Bronchial epithelial cell (primary cell): ENCODE data around the gene TASOR. TPM values are rescaled to one million over a fixed set of nuclear protein-coding genes. Genes with fewer than 3 reads are reported as not detected.
A peak's percentile ranks its signal among the peaks of the same experiment; 100 is the strongest.
"Not testable (repeated sequence)": the region's sequence is repeated elsewhere in the genome, so short reads cannot be mapped to it uniquely, and the experiment has no call there.

Source experiments
- DNase-seq: peaks from one replicate; pipeline ENCODE4 v3.0.0-alpha.2; 2010; ENCODE audit warnings: low read depth
- FAIRE-seq: peaks from 2 replicates; lab custom pipeline; 2011; peaks lifted over from hg19 to GRCh38; lab: Jason Lieb, UNC
- H3K27me3 ChIP-seq: 2 replicates; pipeline ENCODE4 v1.5.1; 2011; ENCODE audit warnings: low read length; ENCODE audit not compliant: control insufficient read depth, insufficient read depth
- H3K36me3 ChIP-seq: 2 replicates; pipeline ENCODE4 v1.5.1; 2011; ENCODE audit warnings: low read length; ENCODE audit not compliant: control insufficient read depth, insufficient read depth
- H3K4me3 ChIP-seq: 2 replicates; pipeline ENCODE4 v1.5.1; 2011; ENCODE audit warnings: mild to moderate bottlenecking, low read depth, low read length, control low read depth
- total RNA-seq: library from RNA; depleted of rRNA; stranded (reverse); fragments of >200 nt; gene quantifications from 2 replicates; pipeline ENCODE4 v1.2.1, GENCODE V29; 2014
- TF ChIP-seq, protein P1 (sequence below): IDR thresholded peaks from 2 replicates; pipeline ENCODE4 v1.5.1; 2011; ENCODE audit warnings: mild to moderate bottlenecking, moderate library complexity, low read length, control low read depth, inconsistent platforms; ENCODE audit not compliant: insufficient read depth, severe bottlenecking

Gene TASOR
- total RNA-seq, 1 donor from 2014 or later, result 45.0 TPM

DNA sequence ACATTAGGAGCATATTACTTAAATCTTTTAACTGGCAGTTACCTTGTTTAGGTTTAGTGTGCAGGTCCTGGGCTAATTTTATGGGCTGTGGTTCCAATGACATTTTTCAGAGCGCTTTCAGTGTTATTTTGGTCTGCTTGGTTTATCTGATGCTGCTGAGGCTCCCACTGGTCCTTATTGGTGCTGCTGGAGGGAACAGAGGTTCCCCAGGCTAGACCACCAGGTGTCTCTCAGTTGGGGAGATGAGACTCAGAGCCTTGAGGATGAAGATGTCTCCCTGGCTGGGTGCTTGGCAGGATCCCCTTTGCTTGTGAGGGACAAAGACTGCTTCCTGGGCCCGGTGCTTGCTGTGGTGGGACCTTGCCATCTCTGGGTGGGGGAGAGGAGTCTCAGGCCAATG, 28.3 kb upstream of the TASOR start:
- H3K27me3 ChIP-seq, result no peaks in the 10 kb centered on the region
- no peak for FAIRE-seq
- no peaks in the 10 kb centered on the region for H3K36me3 ChIP-seq
- TF ChIP-seq, protein P1, sequence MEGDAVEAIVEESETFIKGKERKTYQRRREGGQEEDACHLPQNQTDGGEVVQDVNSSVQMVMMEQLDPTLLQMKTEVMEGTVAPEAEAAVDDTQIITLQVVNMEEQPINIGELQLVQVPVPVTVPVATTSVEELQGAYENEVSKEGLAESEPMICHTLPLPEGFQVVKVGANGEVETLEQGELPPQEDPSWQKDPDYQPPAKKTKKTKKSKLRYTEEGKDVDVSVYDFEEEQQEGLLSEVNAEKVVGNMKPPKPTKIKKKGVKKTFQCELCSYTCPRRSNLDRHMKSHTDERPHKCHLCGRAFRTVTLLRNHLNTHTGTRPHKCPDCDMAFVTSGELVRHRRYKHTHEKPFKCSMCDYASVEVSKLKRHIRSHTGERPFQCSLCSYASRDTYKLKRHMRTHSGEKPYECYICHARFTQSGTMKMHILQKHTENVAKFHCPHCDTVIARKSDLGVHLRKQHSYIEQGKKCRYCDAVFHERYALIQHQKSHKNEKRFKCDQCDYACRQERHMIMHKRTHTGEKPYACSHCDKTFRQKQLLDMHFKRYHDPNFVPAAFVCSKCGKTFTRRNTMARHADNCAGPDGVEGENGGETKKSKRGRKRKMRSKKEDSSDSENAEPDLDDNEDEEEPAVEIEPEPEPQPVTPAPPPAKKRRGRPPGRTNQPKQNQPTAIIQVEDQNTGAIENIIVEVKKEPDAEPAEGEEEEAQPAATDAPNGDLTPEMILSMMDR, result no peak
- H3K4me3 ChIP-seq, result no peak overlapping the region
- no peak for DNase-seq

- H3K27me3 ChIP-seq, H3K4me3 ChIP-seq, H3K36me3 ChIP-seq, DNase-seq, FAIRE-seq: not testable (repeated sequence)
Measured at GRCh38 chr3:56707412-56707811, 24.3 kb upstream of the TASOR start.

DNA sequence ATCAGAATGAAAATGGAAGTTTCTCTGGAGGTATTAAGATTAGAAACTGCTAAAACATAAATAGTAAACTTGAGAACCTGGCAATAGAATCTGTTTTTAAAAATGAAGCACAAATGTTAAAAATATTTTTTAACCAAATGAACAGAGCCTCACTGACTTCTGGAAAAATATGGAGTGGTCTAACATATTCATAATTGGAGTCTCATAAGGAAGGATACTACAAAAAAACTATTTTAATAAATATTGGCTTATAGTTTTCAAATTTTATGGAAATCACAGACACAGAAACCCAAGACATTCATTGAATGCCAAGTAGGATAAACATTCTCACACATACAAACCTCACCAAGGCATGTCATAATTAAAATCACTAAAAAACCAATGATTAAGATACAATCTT, 23.6 kb upstream of the TASOR start:
- H3K27me3 ChIP-seq, result no peaks in the 10 kb centered on the region
- FAIRE-seq (no peak), DNase-seq (no peak)
- no peaks in the 10 kb centered on the region for H3K36me3 ChIP-seq
- no peak overlapping the region for H3K4me3 ChIP-seq
- TF ChIP-seq, protein P1, result no peak

DNA sequence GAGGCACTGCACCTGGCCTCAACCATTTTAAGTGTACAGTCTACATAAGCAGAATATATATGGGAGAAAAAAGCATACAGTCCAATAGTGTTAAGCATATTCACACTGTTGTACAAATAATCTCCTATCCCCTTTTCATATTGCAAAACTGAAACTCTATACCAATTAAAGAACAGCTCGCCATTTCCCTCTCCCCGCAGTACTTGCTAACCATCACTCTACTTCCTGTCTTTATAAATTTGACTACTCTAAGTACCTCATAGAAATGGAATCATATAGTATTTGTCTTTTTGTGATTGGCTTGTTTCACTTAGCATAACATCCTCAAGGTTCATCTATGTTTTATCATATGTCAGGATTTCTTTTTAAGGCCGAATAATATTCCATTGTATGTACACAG, 21.6 kb upstream of the TASOR start:
- DNase-seq (no peak), FAIRE-seq (no peak)
- TF ChIP-seq, protein P1, result no peak
- no peak overlapping the region for H3K4me3 ChIP-seq
- H3K27me3 ChIP-seq, result no peaks in the 10 kb centered on the region
- no peaks in the 10 kb centered on the region for H3K36me3 ChIP-seq

DNA sequence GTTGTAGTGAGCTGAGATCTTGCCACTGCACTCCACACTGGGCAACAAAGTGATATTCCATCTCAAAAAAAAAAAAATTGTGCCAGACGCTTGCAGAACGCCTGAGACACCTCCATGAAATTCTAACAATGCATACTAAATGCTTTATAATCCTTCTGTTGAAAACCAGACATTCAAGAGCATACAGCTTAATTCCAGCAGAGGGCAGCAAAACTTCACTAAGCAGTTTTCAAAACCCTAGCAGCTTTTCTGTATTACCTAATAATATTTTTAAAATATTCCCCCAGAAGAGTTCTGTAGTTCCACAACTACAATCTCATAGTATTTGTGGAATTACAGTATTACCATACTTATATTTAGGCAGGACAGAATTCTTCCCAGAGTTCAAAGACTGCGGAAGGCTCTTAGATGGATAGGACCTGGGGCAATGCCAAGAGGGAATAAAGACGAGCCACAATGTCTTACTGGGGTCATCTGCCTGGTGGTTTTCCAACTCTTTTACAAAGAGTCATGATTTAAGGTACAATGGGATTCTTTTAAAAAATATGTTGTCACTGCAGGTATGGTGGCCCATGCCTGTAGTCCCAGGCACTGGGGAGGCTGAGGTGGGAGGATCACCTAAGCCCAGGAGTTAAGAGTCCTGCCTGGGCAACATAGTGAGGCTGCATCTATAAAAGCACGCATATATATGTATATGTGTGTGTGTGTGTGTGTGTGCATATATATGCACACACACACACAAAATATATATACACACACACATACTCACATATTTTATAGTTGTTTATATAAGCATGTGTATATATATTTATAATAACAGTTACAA, 19.6 kb upstream of the TASOR start:
- Histone ChIP-seq H3K27me3 (no peaks in the 10 kb centered on the region), H3K36me3 (no peaks in the 10 kb centered on the region), H3K4me3 (no peak overlapping the region)
- DNase-seq, result peak; percentile 68
- TF ChIP-seq, protein P1, result peak; percentile 55
- FAIRE-seq, result no peak

DNA sequence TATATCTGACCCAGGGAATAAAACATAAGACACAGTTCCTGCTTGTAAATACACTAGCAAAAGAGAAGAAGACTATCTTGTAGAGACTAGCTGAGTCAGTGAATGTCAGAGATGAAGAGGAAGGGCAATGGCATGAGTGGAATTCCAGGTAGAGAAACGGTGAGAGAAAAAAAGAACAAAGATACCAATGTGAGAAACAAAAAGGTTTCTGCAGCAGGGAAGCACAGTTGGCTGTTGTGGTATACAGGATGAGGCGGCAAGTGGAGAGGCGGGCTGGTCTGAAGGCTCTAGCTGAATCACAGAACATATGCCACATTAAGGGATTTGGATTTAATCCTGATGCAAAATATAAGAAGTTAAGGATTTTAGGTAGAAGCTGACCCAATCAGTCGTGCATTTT, 17.1 kb upstream of the TASOR start:
- peak; percentile 27 for DNase-seq
- TF ChIP-seq, protein P1, result no peak
- Histone ChIP-seq H3K36me3 (no peaks in the 10 kb centered on the region), H3K4me3 (no peak overlapping the region), H3K27me3 (no peaks in the 10 kb centered on the region)
- FAIRE-seq, result no peak
